Iris pigment epithelial cell (primary cell): Measurements from ENCODE around the gene AP3S1.

Experiments
- DNase-seq: peaks from one replicate; pipeline ENCODE4 v3.0.0-alpha.2; 2011; ENCODE audit warnings: low read depth

AP3S1 gene

DNA sequence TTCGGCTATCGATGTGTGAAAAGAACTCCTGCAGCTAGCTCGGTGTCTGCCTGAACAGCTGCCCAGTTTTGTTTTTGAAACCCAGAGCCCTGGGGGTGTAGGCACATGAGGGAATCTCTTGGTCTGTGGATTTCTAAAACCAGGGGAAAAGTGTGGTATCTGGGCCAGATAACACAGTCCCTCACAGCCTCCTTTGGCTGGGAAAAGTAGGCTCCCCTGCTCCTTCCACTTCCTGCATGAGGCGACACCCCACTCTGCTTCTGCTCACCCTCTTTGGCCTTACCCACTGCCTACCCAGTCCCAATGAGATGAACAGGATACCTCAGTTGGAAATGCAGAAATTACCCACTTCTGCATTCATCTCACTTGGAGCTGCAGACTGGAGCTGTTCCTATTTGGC lies 15.8 kb upstream of the AP3S1 start:
- no peak for DNase-seq

DNA sequence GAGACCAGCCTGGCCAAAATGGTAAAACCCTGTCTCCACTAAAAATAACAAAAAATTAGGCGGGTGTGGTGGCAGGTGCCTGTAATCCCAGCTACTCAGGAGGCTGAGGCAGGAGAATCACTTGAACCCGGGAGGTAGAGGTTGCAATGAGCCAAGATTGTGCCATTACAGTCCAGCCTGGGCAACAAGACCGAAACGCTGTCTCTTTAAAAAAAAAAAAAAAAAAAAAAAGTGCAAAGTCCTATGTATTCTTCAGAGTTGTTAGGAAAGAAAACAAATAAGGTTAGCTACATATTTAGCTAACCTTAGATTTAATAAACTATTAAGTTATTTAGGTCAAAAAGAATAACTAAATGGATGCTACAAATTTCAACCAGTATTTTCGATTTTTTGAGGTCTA lies 11.8 kb upstream of the AP3S1 start:
- no peak for DNase-seq

DNA sequence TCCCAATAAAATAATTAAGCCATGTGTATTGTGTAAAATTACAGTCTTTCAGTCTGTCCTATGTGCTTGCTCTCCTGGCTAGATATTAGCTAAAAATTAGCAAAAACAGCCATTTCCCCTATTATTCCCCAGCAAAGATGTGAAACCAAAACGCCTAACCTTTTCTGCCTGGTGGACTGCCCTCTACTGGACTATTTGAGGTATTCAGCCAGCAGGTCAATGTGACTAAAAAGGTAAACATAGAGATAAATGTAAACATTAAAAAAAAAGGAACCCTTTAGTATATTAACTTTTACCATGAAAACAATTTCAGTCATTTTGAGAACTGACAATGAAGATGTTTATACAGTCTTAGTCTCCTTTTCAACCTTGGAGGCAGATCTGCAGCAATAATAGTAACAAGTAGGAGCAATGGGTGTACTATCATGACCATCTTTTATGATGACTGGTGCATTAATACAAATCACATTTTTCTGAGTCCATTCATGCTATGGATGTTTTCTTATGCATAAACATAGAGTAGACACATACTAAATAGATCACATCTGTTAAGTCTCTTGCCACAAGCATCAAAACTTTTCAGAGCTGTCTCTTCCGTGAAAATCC lies 10.5 kb upstream of the AP3S1 start:
- DNase-seq = peak; percentile 40

DNA sequence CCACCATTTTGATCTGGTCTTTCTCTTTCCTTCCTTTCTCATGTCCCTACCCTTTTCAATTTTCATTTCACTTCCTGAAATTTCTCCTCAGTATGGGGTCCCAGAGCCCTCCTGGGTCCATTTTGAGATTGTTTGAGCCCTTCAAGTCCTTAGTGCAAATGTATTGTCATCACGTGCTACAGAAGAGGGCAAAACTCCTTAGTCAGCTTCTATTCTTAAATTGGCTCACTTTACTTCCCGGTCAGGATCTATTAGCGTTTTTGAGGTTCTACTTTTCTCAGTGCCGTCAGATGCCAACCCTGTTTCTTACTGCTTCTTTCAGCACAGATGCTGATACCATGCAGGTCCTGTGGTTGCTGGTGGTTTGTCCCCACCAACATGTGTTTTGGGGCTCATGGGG lies 6.3 kb upstream of the AP3S1 start:
- DNase-seq = no peak

DNA sequence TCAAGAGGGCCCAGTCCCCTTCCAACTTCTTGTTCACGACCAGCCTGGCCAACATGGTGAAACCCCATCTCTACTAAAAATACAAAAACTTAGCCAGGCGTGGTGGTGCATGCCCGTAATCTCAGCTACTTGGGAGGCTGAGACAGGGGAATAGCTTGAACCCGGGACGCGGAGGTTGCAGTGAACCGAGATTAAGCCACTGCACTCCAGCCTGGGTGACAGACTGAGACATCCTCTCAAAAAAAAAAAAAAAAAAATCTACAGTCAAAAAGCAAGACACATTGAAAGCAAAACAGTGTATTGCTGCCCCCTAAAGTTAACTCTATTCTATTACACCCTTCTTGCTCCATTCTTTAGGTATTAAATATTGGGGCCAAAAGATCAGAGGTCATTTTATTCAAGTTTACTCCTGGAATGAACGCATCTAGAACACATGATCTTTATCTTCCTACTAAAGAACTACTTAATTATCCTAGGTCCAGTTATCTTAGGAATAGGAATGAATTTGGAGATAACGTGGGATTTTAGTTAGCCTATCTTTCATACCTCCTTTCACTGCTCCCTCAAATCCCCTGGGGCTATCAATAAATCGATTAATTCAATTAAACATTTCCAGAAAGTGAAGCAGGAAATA lies 2.7 kb upstream of the AP3S1 start:
- peak; percentile 47 for DNase-seq

DNA sequence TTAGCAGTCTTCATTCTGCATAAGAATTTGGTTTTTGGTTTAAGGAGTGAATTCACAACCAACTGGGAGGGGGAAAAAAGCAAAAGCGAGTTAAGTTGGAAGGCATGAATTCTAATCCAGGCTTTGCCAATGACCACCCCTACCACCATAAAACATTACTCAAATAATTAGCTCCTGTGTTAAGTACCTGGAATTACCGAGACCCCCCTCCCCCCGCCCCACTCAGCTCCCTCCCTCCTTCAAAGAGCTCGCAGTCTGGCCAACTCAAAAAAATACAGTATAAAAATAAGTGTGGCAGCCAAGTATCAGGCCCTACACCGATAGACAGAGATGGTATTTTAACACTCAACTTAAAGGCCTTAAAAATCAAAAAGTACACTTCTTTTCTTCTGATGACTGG lies 862 bp upstream of the AP3S1 start:
- no peak for DNase-seq

DNA sequence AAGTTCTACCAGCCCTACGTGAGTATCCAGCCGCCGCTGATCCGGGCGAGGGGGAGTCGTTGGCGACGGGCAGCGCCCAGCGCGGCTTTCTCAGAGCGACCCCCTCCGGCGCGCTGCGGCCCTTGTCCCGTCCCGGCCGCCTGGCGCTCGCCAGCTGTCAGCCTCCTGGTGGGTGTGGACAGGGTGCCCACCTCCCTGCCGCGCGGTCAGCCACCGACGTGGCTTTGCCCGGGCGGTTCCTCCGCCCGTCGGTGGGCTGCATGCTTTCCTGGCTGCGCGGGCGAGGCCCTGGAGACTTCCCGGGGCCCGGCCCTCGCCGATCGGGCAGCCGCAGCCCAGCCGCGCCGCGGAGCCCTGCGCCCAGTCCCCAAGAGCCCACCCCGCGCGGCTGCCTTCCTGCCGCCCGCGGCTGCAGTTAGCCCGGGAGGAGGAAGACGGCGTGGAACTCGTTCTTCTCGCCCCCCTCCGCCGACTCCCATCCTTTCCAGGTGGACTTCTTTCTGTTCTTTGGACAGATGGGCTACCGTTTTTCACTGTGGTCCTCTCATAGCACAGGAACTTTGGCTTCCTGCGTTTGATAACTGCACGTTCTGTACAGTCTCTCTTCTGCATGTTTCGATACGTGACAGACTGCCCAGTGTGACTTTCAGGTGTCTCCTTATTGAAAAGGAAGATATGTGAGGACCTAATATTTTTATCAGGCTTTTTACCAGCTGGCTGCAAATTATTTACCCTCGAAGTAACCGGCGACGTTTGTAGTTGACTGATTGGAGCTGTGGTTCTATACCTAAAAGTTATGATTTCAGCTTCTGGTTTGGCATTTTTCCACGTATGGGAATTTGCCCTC lies 577 bp downstream of the AP3S1 start:
- no peak for DNase-seq

DNA sequence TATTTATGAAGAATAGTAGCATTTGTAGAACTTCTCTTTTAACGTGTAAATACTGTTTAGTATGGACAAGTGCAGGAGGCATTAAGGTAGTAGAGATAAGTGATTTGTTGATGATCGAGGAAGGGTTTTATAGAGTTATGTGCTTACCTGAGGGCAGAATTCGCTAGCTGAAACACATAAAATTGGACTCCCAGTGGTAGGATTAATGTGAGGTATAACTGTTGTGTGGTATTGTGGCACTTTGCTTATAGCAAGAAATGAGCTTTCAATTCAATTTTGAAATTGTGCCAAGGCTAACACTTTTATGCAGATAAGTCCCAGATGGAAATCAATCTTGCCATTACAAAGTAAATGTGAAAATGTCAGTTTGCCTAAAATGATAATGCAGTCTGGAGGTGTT lies 1.2 kb downstream of the AP3S1 start:
- no peak for DNase-seq

DNA sequence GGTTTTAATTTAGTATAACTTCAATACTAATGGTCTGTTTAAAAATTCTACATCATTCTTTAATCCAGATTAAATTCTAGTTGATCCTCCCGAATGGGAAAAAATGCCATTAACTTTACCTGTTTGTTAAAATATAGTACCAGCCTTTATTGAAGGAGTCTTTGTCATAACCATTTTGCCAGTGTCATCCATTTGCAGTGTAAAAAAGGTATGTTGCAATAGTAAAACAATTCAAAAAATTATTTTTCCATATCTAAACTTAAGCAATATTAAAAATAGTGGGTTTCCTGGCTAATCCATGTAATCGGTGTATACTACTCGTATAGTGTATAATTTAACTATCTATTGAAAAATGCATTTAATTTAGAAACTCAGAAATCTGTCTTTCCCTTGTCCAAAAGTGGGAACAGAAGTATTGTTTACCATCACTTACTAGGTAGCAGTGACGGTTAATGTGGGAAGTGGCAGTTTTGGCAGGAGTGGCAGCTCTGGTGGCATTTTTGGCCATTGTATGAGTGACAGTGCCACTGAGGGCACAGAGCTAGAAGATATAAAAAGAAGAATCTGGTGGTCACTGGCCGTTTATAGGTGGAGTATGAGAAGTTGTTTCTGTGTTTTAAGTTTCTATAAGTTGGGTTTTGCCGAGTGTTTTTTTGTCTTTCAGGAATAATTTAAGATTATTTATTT lies 1.9 kb downstream of the AP3S1 start:
- no peak for DNase-seq

DNA sequence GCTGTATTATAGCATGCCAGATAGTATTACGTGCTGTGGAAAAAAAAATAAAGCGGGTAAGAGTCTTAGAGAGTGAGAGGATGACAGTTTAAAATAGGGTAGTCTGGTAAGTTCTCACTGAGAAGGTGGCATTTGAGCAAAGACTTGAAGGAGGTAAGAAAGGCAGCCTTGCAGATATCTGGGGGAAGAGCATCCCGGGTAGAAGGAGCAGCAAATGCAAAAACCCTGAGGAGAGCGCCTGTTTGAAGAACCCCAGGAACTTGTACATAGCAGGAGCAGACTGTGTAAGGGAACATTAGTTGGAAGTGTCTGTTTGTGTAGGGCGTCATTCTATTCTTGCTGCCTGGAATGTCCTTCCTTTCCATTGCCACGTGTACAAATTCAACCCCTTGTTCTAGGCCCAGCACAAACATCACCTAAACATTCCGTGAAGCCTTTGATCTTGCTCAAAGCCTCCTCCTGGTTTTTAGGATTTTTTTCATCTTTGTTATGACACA lies 2.6 kb downstream of the AP3S1 start:
- DNase-seq = no peak

DNA sequence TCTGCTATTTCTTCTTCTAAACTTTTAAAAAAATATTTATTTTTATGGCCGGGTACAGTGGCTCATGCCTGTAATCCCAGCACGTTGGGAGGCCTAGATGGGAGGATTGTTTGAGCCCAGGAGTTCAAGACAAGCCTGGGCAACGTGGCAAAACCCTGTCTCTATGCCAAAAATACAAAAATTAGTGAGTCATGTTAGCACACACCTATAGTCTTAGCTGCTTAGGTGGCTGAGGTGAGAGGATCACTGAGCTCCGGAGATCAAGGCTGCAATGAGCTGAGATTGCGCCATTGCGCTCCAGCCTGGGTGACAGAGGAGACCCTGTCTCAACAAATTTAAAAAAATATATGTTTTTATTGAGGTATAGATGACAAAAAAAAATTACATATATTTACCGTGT lies 5.6 kb downstream of the AP3S1 start:
- DNase-seq = no peak

DNA sequence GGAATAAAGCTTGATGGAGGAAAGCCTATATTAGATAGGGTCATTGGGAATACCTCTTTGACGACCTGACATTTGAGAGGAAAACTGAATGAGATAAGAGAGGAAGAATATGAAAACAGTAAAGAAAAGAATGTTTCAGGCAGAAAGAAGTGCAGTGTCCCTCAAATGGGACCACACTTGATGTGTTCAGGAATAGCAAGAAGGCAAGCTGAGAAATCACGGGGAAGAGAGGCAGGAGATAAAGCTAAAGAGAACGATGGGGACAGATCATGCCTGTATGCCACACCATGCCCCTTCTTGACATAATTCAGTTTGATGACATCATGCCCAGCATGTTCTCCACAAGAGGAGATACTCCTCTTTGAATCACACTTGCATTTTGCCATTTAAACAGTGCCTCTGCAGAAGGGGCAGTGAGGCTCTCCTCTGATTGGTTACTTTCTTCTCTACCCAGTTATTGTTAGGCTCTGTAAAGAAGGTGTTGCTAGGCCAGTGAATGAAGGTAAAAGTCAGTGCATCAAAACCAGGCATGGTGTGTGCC lies 7.6 kb downstream of the AP3S1 start:
- DNase-seq = no peak

DNA sequence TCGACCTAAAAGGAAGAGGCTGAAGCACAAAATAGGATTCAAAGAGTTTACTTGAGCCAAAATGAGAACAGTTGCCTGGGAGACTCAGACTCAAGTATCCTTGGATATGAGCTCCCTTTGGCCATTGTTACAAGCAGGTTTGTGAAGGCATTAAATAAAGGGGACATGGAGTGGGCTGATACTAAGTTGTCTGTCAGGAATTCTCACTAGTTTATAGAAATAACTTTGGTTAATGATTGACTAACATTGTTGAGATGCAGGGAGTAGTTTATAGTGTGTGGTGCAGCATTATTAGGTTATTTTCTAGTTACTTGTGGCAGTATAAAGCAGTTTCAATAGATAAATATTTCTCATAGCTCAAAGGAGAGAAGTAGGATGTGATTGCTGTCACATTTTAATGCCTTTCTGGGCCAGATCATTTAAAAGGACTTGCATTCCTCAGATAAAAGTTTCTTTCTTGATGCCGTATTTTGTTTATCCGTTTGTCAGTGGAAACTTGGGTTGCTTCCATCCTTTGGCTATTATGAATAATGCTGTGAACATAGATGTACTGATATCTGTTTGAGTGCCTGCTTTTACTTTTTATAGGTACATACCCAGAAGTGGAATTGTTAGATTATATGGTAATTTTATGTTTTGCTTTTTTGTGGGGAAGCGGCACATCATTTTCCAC lies 9.1 kb downstream of the AP3S1 start:
- peak; percentile 86 for DNase-seq

DNA sequence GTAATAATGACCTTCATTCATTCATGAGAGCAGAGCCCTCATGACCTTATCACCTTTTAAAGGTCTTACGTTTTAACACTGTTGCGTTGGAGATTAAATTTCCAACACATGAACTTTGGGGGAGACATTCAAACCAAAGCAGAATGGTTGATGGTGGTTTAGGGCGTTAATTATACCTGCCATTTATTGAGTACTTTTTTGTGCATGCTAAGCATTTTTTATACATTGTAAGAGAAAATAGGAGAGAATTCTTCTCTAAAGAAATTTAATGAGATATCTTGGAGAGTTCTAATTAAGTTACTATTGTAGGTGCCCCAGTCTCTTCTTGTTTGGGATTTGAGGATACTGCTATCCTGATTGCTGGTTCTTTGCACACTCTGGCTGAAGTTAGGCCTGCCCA lies 12.4 kb downstream of the AP3S1 start:
- no peak for DNase-seq

DNA sequence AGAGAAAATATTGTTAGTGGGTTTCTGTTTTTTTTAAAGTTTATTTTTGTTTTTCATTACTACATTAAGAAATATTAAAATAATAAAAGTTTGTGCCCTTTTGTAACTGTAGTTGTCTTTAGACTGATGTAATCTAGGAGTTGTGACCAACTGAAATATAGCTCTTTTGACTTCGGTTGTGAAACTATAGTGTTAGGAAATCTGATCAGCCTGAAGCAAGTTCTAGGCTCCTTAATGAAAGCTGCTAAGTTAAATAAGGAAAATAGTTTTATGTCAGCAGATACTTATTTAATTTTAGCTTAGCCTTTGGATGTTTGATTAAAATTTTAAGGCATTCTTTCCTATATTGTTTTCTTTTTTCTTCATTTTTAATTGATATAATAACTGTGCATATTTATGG lies 14.2 kb downstream of the AP3S1 start:
- DNase-seq = peak; percentile 73

DNA sequence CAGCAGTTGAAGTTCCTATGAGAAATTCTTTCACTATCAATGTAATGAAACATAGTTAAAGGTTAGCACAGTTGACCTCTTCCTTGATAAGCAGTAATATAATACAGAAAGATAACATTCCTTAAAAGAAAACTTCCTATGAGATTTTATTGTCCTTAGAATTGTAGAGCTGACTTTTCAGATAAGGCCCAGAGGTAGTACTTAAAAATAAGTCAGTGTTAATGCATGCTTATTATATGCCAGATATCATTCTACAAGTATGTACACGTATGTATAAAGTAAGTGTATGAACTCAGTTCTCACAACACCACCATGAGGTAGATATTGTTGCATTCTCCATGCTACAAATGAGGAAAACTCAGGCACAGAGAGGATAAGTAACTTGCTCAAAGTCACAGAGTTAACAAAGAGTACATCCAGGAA lies 15.3 kb downstream of the AP3S1 start:
- DNase-seq = no peak

DNA sequence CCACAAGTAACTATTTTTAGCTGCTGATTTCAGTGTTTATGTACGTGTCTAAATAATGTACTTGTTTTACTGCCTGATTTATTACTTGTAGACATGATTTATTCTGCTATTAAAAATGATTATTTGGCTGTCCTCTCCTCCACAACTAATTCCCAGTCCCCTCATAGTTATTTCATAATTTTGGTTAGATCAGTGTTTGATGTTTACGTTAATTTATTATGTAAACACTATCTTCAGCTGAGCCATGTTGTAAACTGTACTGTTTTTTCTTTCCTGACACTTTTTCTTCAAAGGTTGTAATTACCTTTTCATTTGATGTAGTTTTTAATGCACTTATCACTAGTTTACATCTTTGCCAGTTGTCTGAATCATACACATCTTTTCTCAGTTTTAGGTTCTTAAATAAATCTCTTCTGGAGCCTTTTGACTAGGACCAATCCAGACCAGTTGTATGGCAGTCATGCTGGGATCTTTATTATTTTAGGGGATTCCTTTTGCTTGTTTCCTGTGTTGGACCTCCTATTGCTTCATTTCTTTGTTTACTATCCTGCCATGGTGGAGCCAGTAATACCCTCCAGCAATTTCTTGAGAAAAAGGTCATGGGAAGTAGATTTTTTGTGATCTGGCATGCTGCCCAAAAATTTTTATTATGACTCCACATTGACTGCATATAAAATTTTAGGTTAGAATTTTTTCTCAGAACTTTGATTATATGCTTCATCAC lies 16.1 kb downstream of the AP3S1 start:
- DNase-seq = peak; percentile 69

DNA sequence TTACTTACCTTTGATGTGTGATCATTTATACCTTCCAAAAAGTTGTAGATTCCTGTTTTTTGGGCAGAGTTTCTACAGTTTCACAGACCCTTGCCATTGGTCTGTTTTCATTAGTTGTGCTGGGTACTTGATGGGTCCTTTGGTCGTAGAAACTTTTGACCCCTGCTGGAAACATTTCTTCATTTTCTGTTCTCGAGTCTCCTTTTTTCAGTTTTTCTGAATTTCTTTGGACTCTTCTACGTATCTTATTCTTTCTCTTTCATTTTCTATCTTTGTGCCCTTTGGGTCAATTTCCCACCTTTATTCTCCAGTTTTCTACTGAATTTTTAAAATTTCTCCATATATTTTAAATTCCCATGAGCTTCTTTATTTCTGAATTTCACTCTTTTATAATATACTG lies 16.7 kb downstream of the AP3S1 start:
- DNase-seq = no peak

DNA sequence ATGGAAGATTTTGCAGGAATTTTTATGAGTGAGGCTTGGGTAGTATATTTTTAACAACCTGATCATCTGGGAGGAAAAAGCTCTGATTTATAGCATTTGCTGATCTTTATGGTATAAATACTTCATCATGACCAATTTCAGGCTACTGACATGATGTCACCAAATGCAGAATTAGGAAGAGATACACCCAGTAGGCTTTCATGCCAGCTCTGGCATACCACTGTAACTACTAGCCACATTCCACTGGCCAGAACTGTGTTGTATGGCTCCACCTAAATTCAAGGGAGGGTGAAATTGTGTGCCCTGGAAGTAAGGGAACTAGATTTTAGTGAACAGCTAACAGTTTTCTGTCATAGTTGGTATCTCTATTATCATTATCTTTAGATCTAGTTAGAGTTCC lies 17.6 kb downstream of the AP3S1 start:
- DNase-seq = no peak

DNA sequence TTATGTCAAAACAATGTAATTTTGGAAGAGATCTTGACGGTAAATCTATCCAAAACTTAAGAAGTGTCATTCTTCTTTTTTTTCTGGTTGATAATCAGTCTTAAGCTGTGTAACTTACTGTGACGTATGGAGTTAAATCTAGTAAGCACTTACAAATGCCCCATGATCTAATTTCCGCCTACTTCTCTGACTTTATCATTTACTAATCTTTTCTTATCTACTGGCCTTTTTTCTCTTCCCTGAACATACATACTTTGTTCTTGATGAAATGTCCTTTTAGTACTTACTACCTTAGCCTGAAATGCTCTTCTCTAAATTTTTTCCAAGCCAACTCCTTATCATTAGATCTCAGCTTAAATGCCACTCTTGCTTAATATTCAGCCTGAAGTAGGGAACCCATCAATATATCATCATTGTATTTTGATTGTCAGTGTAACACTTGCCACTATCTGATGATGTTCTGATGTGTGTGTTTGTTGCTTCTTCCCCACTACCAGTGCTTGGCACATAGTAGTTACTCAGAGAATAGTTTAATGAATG lies 27.6 kb downstream of the AP3S1 start:
- DNase-seq = peak; percentile 59

DNA sequence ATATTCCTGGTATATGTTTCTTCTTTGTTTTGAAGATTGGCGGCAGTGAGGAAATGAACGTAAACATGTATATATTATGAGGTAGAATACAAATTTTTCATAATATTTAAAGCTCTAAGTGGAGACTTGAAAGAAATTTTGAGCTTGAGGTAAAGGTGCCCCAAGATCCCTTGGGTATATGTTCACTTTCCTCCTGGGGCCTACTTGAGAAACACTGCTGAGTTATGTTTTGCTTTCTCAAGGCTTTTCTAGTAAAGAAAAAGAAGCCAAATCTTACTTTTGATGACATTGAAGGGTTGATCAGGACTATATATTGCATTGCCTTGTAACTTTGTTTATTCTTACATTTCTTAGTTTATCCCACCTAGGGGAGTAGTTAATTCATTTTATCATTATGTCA lies 30.7 kb downstream of the AP3S1 start:
- DNase-seq = no peak
